ENCODE measurements around the gene NRL. TPM values are rescaled to one million over a fixed set of nuclear protein-coding genes. Genes with fewer than 3 reads are reported as not detected.
"Not testable (repeated sequence)": the region's sequence is repeated elsewhere in the genome, so short reads cannot be mapped to it uniquely, and the experiment has no call there.

NRL gene
- total RNA-seq, 1 donor, result 0.86 TPM

GRCh38 chr14:24108336-24108874 lies 6.3 kb downstream of the NRL start:
- DNase-seq (ENCODE audit: low read depth), result no peak
- H3K4me3 ChIP-seq (ENCODE audit: low read depth, low read length), result no peak overlapping the region
- TF ChIP-seq, protein P1, sequence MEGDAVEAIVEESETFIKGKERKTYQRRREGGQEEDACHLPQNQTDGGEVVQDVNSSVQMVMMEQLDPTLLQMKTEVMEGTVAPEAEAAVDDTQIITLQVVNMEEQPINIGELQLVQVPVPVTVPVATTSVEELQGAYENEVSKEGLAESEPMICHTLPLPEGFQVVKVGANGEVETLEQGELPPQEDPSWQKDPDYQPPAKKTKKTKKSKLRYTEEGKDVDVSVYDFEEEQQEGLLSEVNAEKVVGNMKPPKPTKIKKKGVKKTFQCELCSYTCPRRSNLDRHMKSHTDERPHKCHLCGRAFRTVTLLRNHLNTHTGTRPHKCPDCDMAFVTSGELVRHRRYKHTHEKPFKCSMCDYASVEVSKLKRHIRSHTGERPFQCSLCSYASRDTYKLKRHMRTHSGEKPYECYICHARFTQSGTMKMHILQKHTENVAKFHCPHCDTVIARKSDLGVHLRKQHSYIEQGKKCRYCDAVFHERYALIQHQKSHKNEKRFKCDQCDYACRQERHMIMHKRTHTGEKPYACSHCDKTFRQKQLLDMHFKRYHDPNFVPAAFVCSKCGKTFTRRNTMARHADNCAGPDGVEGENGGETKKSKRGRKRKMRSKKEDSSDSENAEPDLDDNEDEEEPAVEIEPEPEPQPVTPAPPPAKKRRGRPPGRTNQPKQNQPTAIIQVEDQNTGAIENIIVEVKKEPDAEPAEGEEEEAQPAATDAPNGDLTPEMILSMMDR (IDR thresholded peaks at IDR 0.05; ENCODE audit: insufficient read depth, low read depth, low read length), result no peak

- no peak overlapping the region for H3K4me3 ChIP-seq (ENCODE audit: low read depth, low read length)
- no peak for DNase-seq (ENCODE audit: low read depth)
- TF ChIP-seq, protein P1 (IDR thresholded peaks at IDR 0.05; ENCODE audit: insufficient read depth, low read depth, low read length), result no peak
Measured at GRCh38 chr14:24106672-24107271, 8.0 kb downstream of the NRL start.

GRCh38 chr14:24105609-24106239 lies 9.0 kb downstream of the NRL start:
- not testable (repeated sequence) for H3K4me3 ChIP-seq (ENCODE audit: low read depth, low read length); DNase-seq (ENCODE audit: low read depth)

DNA sequence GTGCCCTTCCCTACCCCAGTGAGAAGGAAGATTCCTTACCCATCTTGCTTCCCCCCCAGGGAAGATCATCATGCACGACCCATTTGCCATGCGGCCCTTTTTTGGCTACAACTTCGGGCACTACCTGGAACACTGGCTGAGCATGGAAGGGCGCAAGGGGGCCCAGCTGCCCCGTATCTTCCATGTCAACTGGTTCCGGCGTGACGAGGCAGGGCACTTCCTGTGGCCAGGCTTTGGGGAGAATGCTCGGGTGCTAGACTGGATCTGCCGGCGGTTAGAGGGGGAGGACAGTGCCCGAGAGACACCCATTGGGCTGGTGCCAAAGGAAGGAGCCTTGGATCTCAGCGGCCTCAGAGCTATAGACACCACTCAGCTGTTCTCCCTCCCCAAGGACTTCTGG lies 11.3 kb downstream of the NRL start:
- TF ChIP-seq, protein P1 (IDR thresholded peaks at IDR 0.05; ENCODE audit: insufficient read depth, low read depth, low read length), result no peak
- no peak for DNase-seq (ENCODE audit: low read depth)
- no peak overlapping the region for H3K4me3 ChIP-seq (ENCODE audit: low read depth, low read length)

GRCh38 chr14:24102357-24103048 lies 12.2 kb downstream of the NRL start:
- TF ChIP-seq, protein P1 (IDR thresholded peaks at IDR 0.05; ENCODE audit: insufficient read depth, low read depth, low read length), result no peak
- no peak overlapping the region for H3K4me3 ChIP-seq (ENCODE audit: low read depth, low read length)
- no peak for DNase-seq (ENCODE audit: low read depth)

DNA sequence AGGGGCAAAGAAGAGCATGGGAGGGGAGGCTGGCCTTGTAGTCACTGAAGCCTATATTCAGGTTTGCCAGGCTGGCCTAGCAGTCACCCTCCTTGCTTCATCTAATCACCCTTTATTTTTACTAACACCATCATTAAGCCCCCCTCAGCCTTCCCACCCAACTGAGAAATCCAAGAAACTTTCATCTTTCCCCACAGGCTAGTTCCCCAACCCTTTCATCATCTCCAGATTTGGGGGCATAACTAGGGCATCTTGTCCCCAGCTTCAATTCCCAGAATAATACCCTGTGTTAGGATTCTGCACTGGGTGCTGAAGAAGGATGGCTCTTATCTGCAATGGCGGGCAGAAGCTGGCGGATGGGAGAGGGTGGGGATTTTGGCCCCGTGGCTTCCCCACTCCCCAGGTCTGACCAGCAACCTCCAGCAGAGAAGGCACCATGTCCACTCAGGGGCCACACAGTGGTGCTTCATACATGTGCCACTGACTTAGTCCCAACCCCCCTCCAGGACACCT lies 13.7 kb downstream of the NRL start:
- H3K4me3 ChIP-seq (ENCODE audit: low read depth, low read length), result no peak overlapping the region
- no peak for DNase-seq (ENCODE audit: low read depth)
- TF ChIP-seq, protein P1 (IDR thresholded peaks at IDR 0.05; ENCODE audit: insufficient read depth, low read depth, low read length), result no peak

Measured in fibroblast of villous mesenchyme (primary cell).